Medulla oblongata (tissue), 1 donor: ENCODE results near the gene KIF2B.
"Not testable (repeated sequence)": the region's sequence is repeated elsewhere in the genome, so short reads cannot be mapped to it uniquely, and the experiment has no call there.

Experiments
- DNase-seq: peaks from one replicate; pipeline ENCODE4 v3.0.0-alpha.2; 2015; ENCODE audit errors: extremely low spot score

Gene KIF2B

GRCh38 chr17:53822764-53823163 lies at the start of gene KIF2B:
KIF2B (plus strand) TSS chr17:53822927; CDS start chr17:53823034, 107 bp downstream.
- DNase-seq = no peak

- no peak for DNase-seq
These were observed 42.4 kb upstream of the KIF2B start for GRCh38 chr17:53780320-53780719.

- no peak for DNase-seq
These were observed 31.2 kb upstream of the KIF2B start for GRCh38 chr17:53791551-53791950.

- no peak for DNase-seq
These were observed 30.3 kb upstream of the KIF2B start for GRCh38 chr17:53792451-53792850.

- DNase-seq = no peak
These were observed 29.7 kb upstream of the KIF2B start for GRCh38 chr17:53792997-53793396.

- no peak for DNase-seq
These were observed 27.9 kb upstream of the KIF2B start for GRCh38 chr17:53794875-53795274.

- DNase-seq = no peak
These were observed 26.1 kb upstream of the KIF2B start for GRCh38 chr17:53796642-53797041.

GRCh38 chr17:53797501-53797900 lies 25.2 kb upstream of the KIF2B start:
- no peak for DNase-seq

GRCh38 chr17:53804437-53804836 lies 18.3 kb upstream of the KIF2B start:
- DNase-seq = no peak

GRCh38 chr17:53806473-53806872 lies 16.3 kb upstream of the KIF2B start:
- no peak for DNase-seq

- no peak for DNase-seq
These were observed 15.4 kb upstream of the KIF2B start for GRCh38 chr17:53807286-53807685.

GRCh38 chr17:53818271-53818670 lies 4.5 kb upstream of the KIF2B start:
- DNase-seq = no peak

- DNase-seq = no peak
These were observed 3.8 kb upstream of the KIF2B start for GRCh38 chr17:53818929-53819328.

- DNase-seq = no peak
These were observed 2.8 kb upstream of the KIF2B start for GRCh38 chr17:53819956-53820355.

GRCh38 chr17:53823341-53824050 lies 769 bp downstream of the KIF2B start:
- DNase-seq = no peak

GRCh38 chr17:53834771-53835170 lies 12.0 kb downstream of the KIF2B start:
- DNase-seq = not testable (repeated sequence)

- no peak for DNase-seq
These were observed 14.4 kb downstream of the KIF2B start for GRCh38 chr17:53837131-53837530.

GRCh38 chr17:53844491-53845107 lies 21.9 kb downstream of the KIF2B start:
- DNase-seq = no peak

- DNase-seq = not testable (repeated sequence)
These were observed 48.4 kb downstream of the KIF2B start for GRCh38 chr17:53871128-53871527.
